GM12891 (cell line): ENCODE data around the gene KRT6B.

Experiments used
- POLR2A ChIP-seq: IDR thresholded peaks from 2 replicates; pipeline ENCODE4 v1.6.1; 2011; ENCODE audit warnings: low read depth, low read length, control low read depth
- POLR2AphosphoS5 ChIP-seq: IDR thresholded peaks from 2 replicates; pipeline ENCODE4 v1.6.1; 2011; ENCODE audit warnings: low read depth, low read length, control low read depth
- SPI1 ChIP-seq: IDR thresholded peaks from 2 replicates; pipeline ENCODE4 v1.6.1; 2011; ENCODE audit warnings: low read depth, low read length, control low read depth
- TAF1 ChIP-seq: IDR thresholded peaks from 2 replicates; pipeline ENCODE4 v1.6.1; 2011; ENCODE audit warnings: low read depth, low read length, control low read depth

DNA sequence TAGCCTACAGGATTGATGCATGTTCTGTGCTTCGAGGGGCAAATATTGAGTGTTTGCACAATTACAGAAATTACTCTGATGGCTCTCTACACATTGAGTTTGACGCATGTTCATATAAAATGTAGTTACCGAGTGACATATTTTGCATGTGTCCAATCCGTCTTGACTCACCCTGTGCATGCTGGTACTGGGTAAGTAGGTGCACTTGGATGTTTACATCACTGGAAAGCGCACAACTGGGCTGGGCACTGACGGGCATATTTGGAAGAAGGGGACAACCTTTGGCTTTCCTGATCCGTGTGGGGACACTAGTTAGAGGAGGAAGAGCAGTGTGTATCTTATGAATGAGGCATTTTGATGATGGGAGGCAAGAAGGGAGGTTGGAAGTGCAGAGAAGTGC, 46.0 kb upstream of the KRT6B start:
- TF ChIP-seq POLR2AphosphoS5 (no peak), POLR2A (no peak), TAF1 (no peak), SPI1 (no peak)
